Stimulated activated CD4-positive, alpha-beta T cell treated with anti-CD3 and anti-CD28 coated beads, Interleukin-1b, Interleukin-23, amount 100 ng/mL, for 48 hours (primary cell): ENCODE data around the gene AHCYL2.
"Not testable (repeated sequence)": the region's sequence is repeated elsewhere in the genome, so short reads cannot be mapped to it uniquely, and the experiment has no call there.

Experiments
- DNase-seq: peaks from one replicate; pipeline ENCODE4 v3.0.0-alpha.2; 2020

The AHCYL2 gene

GRCh38 chr7:129295015-129295423 is 70.2 kb downstream of the AHCYL2 start:
- DNase-seq = no peak

GRCh38 chr7:129298268-129298893 is 73.6 kb downstream of the AHCYL2 start:
- DNase-seq = peak; percentile 26

- no peak for DNase-seq
Measured at GRCh38 chr7:129299889-129300288, 75.1 kb downstream of the AHCYL2 start.

- not testable (repeated sequence) for DNase-seq
Measured at GRCh38 chr7:129300299-129300698, 75.5 kb downstream of the AHCYL2 start.

DNA sequence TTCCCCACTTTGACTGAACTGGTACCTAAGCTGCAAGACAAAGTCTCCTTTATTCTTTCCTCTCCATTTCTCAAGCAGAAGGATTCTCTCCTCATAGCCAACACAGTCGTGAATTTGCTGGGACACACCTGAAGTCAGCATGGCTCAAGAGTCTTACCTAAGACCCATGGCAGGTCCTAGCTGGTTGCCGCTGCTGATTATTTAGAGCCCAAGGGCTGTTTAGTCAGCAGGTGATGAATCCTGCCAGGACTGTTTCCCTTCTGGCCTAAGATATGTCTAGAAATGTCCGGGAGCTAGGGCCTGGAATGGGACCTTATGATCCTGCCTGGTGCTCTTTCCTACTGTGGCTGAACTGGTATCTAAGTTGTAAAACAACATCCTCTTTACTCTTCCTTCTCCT is 82.8 kb downstream of the AHCYL2 start:
- DNase-seq = no peak

DNA sequence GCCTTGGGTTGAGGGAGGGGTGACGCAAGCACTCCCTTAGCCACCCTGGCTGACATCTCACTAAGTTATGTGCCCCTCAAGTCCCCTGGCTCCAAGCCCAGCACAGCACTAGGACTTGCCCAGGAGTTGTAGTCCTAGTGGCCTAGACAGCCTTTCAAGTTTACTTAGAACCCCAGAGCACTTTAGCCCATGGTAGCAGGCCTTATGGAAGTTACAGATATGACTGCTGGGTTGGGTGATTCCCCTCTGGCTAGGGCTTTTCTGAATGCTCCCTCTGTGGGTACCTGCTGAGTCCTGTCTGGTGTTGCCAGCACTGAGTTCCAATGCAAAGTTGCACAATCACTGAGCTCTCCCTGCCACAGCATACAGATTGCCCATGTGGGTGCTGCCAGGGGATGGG is 83.2 kb downstream of the AHCYL2 start:
- DNase-seq = no peak

- DNase-seq = no peak
Measured at GRCh38 chr7:129311429-129311828, 86.6 kb downstream of the AHCYL2 start.

GRCh38 chr7:129313282-129313681 is 88.5 kb downstream of the AHCYL2 start:
- DNase-seq = no peak

- no peak for DNase-seq
Measured at GRCh38 chr7:129315960-129316359, 91.1 kb downstream of the AHCYL2 start.

- no peak for DNase-seq
Measured at GRCh38 chr7:129317450-129317849, 92.6 kb downstream of the AHCYL2 start.

DNA sequence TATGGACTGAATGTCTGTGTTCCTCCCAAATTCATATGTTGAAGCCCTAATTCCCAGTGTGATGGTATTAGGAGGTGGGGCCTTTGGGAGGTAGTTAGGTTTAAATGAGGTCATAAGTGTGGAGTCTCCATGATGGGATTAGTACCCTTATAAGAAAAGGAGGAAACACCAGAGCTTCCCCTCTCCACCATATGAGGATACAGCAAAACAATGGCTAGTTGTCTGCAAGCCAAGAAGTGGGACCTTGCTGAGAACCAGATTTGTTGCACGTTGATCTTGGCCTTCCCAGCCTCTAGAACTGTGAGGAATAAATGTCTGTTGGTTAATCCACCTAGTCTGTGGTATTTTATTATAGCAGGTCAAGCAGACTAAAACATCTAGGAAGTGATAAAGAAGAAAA is 102.2 kb downstream of the AHCYL2 start:
- no peak for DNase-seq

GRCh38 chr7:129332254-129333035 is 107.6 kb downstream of the AHCYL2 start:
- DNase-seq = no peak

GRCh38 chr7:129334473-129334872 is 109.6 kb downstream of the AHCYL2 start:
- DNase-seq = no peak

- no peak for DNase-seq
Measured at GRCh38 chr7:129338450-129338849, 113.6 kb downstream of the AHCYL2 start.

GRCh38 chr7:129341212-129341611 is 116.4 kb downstream of the AHCYL2 start:
- no peak for DNase-seq

DNA sequence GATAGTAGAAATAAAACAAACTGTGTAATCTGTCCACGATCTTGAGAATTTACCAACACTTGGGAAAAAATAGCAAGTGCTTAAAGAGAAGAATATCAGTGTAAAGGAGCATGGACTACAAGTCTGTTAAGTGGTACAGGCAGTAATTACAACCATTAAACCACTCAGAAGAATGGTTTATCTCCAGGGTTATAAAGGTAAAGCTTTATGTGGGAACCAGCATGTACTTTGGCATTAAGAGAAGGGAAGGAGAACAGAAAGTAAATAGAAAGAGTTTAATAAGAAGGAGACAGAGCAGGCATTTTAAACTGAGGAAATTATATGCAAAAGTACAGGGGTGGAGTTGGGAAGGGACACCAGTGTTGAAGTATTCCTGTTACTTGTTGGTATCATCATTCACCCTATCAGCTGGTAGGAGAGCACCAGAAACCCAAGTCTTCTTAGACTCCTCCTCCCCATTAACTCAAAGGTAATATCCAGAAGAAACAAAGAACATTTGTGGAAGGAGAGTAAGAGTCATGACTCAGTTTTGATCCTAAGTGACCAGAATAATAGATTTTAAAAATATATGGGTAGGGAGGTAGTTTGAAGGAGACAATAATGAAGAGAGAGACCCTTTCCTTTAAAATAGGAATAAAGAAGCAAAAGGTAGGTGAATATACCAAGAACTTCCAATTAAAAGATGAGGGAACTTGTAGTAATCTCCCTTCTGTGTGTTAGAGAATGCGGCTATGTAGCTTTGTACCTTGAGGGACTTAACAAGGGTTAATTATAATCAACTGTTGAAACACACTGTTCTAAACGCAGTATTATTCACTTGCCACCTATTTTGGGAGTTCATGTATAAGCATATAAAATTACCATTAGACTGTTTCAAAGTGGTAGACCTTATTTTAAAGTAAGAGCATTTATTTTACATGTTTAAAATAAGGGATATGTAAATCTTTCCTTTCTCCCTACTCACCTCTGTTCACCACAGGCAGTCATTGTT is 117.3 kb downstream of the AHCYL2 start:
- DNase-seq = no peak

GRCh38 chr7:129343099-129343700 is 118.4 kb downstream of the AHCYL2 start:
- no peak for DNase-seq

DNA sequence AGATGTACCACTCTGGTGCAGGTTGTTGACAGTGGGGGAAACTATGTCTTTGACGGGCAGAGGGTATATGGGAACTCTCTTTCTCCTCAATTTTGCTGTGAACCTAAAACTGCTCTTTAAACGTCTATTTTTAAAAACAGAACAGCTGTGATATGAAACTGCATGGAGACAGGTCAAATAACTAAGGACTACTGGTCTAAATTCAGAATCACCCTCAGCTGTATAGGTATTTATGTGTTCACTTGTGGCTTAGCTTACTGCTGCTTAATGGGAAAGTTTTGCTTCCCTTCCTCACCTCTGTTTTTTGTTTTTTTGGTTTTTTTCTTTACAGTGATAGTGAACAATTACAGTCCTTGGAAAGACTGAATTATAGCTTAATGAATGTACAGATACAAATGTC is 122.5 kb downstream of the AHCYL2 start:
- no peak for DNase-seq

DNA sequence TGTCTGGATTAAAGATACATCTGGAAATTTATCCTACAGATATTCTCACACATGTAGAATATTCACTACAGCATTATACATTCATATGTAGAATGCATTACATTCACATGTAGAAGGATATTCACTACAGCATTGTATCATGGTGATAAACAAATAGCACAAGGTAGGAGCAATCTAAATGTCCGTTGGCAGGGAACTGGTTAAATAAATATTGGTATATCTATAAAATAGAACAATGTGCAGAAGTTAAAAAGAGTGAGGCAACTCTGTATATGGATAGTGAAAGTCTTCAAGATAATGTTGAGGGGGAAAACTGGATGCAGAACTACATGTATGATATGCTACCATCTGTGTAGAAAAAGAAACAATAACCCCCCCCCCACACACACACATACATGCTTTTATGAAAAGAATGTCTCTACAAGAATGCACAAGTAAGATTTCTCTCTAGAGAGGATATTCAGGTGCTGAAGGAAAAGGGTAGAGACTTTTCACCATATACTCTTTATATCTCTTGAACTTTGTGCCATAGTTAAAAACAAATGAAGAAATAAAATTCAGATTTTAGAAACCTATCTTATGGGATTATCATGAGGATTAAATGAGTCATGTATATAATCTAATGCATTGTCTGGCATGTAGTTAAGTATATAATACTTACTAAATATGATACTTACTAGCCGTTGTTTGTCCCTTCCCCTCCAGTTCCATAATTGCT is 123.4 kb downstream of the AHCYL2 start:
- DNase-seq = no peak

DNA sequence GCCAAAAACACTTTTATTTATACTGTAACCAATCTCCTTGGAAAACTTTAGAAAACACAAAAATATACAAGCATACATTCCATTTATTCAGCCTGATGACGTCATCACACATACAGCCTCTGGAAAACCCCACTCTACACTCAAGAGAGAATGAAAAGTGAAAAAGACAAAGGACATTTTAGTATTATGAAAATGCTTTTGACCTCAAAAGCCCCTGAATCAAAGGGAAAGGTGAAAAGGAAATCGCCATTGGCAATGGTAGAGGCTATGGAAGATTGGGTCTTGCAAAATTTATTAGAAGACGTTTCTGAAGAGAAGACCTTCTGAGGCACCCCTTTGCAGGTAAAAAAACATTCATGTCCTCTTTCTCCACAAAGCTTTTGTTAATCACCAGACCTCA is 126.5 kb downstream of the AHCYL2 start:
- DNase-seq = no peak

DNA sequence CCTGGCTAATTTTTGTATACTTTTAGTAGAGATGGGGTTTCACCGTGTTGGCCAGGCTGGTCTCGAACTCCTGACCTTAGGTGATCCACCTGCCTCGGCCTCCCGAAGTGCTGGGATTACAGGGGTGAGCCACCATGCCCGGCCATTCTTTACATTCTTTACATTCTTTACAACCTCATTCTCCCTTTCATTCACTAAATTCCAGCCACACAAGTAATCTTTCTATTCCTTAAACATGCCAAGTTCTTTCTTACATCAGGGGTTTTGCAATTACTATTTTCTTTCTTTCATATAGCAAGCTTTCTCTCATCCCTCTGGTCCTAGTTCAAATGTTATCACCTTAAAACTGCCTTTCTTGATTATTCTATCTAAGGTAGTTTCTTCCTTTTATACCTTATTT is 128.3 kb downstream of the AHCYL2 start:
- not testable (repeated sequence) for DNase-seq

DNA sequence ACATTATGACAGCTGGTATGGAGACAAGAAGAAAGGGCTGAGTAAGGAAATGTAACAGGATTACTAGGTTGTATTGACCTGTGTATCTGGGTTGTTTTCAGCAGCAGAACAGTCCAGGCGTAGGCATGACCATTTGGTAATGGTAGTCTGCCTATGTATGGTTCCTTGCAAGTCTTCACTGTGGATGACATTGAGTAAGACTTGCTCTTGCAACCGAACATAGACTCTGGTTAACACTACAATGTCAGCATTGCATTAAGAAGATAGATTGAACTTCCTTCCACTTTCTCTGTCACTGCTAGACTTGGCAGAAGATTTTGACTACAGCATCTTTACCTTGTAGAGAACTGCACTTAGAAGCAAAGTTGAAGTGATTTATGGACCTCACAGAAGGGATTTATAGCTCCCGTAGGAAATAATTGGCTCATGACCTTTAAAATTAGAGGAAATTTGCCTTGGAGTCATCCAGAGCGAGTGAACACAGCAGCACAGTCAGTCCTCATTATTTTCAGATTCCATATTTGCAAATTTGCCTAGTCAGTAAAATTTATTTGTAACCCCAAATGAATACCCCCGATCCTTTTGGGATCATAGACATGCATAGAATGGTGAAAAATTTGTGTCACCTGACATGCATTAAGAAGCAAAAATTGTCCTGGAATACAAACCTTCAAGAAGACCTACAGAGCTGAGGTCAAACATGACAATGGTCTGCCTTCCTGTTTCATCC is 129.8 kb downstream of the AHCYL2 start:
- no peak for DNase-seq
